HFF-Myc (cell line): ENCODE data around the gene CCDC60.

Experiments
- DNase-seq: peaks from one replicate; pipeline ENCODE4 v3.0.0-alpha.2; 2011; ENCODE audit warnings: low read depth; ENCODE audit errors: extremely low read depth
- H3K4me3 ChIP-seq: replicated peaks from 2 replicates; pipeline ENCODE4 v1.5.1; 2011; ENCODE audit warnings: low read depth, mild to moderate bottlenecking, control low read depth, low read length
- CTCF ChIP-seq: IDR thresholded peaks from 2 replicates; pipeline ENCODE4 v1.5.1; 2012; ENCODE audit warnings: mild to moderate bottlenecking, low read depth, low read length, control low read depth; ENCODE audit errors: missing control alignments

CCDC60 gene

GRCh38 chr12:119479121-119479561, 144.6 kb downstream of the CCDC60 start:
- DNase-seq: no peak

GRCh38 chr12:119480551-119480950, 146.0 kb downstream of the CCDC60 start:
- H3K4me3 ChIP-seq: no peak overlapping the region
- no peak for DNase-seq
- TF ChIP-seq CTCF: no peak

More at GRCh38 chr12:119479121-119479561, 144.6 kb downstream of the CCDC60 start:
- no peak overlapping the region for H3K4me3 ChIP-seq
- TF ChIP-seq CTCF: no peak

- TF ChIP-seq CTCF: no peak
- no peak for DNase-seq
- H3K4me3 ChIP-seq: no peak overlapping the region
Observed at GRCh38 chr12:119486599-119487154, 152.1 kb downstream of the CCDC60 start.

- no peak overlapping the region for H3K4me3 ChIP-seq
- no peak for DNase-seq
- no peak for TF ChIP-seq CTCF
Observed at GRCh38 chr12:119491814-119492213, 157.3 kb downstream of the CCDC60 start.

GRCh38 chr12:119500209-119500608, 165.7 kb downstream of the CCDC60 start:
- DNase-seq: no peak
- no peak overlapping the region for H3K4me3 ChIP-seq
- no peak for TF ChIP-seq CTCF

GRCh38 chr12:119501052-119501451, 166.5 kb downstream of the CCDC60 start:
- no peak for DNase-seq
- no peak overlapping the region for H3K4me3 ChIP-seq
- TF ChIP-seq CTCF: no peak

GRCh38 chr12:119505001-119505400, 170.5 kb downstream of the CCDC60 start:
- no peak for TF ChIP-seq CTCF
- no peak for DNase-seq
- no peak overlapping the region for H3K4me3 ChIP-seq
